Stimulated activated CD8-positive, alpha-beta memory T cell treated with anti-CD3 and anti-CD28 coated beads, Interleukin-15, amount 100 ng/mL, for 1 hour (primary cell): ENCODE results near the gene LPP.

ENCODE experiments used
- DNase-seq: peaks from one replicate; pipeline ENCODE4 v3.0.0-alpha.2; 2020; ENCODE audit warnings: low read depth

The LPP gene

GRCh38 chr3:188198001-188198400 lies 44.0 kb downstream of the LPP start:
- DNase-seq = no peak

- no peak for DNase-seq
Observed at GRCh38 chr3:188198760-188199327, 44.9 kb downstream of the LPP start.

GRCh38 chr3:188199386-188199785 lies 45.4 kb downstream of the LPP start:
- no peak for DNase-seq

- no peak for DNase-seq
Observed at GRCh38 chr3:188200481-188200880, 46.5 kb downstream of the LPP start.

GRCh38 chr3:188202358-188203138 lies 48.6 kb downstream of the LPP start:
- DNase-seq = no peak

- DNase-seq = no peak
Observed at GRCh38 chr3:188204526-188204925, 50.6 kb downstream of the LPP start.

- no peak for DNase-seq
Observed at GRCh38 chr3:188205992-188206416, 52.0 kb downstream of the LPP start.

- no peak for DNase-seq
Observed at GRCh38 chr3:188206787-188207186, 52.8 kb downstream of the LPP start.

- no peak for DNase-seq
Observed at GRCh38 chr3:188207941-188208515, 54.1 kb downstream of the LPP start.

- no peak for DNase-seq
Observed at GRCh38 chr3:188208516-188208981, 54.6 kb downstream of the LPP start.

GRCh38 chr3:188209034-188209433 lies 55.1 kb downstream of the LPP start:
- no peak for DNase-seq

- no peak for DNase-seq
Observed at GRCh38 chr3:188209740-188210139, 55.8 kb downstream of the LPP start.

- no peak for DNase-seq
Observed at GRCh38 chr3:188211476-188211875, 57.5 kb downstream of the LPP start.

- no peak for DNase-seq
Observed at GRCh38 chr3:188212308-188212969, 58.5 kb downstream of the LPP start.

GRCh38 chr3:188214442-188214841 lies 60.5 kb downstream of the LPP start:
- DNase-seq = no peak

- DNase-seq = no peak
Observed at GRCh38 chr3:188215129-188215528, 61.2 kb downstream of the LPP start.

GRCh38 chr3:188217011-188217463 lies 63.1 kb downstream of the LPP start:
- no peak for DNase-seq

- no peak for DNase-seq
Observed at GRCh38 chr3:188217726-188218125, 63.8 kb downstream of the LPP start.

GRCh38 chr3:188218603-188219002 lies 64.6 kb downstream of the LPP start:
- DNase-seq = no peak

GRCh38 chr3:188219147-188219546 lies 65.2 kb downstream of the LPP start:
- no peak for DNase-seq

GRCh38 chr3:188220097-188220788 lies 66.3 kb downstream of the LPP start:
- no peak for DNase-seq
